Stimulated activated CD4-positive, alpha-beta T cell treated with anti-CD3 and anti-CD28 coated beads, Interleukin-1b, Interleukin-23, amount 100 ng/mL, for 1 hour (primary cell): Measurements from ENCODE around the gene ZNF273.
A peak's percentile ranks its signal among the peaks of the same experiment; 100 is the strongest.
"Not testable (repeated sequence)": the region's sequence is repeated elsewhere in the genome, so short reads cannot be mapped to it uniquely, and the experiment has no call there.

Source experiments
- DNase-seq, 2 donors: peaks; one replicate each; pipeline ENCODE4 v3.0.0-alpha.2; 2020; ENCODE audit warnings: low read depth in 2 of 2

The ZNF273 gene

DNA sequence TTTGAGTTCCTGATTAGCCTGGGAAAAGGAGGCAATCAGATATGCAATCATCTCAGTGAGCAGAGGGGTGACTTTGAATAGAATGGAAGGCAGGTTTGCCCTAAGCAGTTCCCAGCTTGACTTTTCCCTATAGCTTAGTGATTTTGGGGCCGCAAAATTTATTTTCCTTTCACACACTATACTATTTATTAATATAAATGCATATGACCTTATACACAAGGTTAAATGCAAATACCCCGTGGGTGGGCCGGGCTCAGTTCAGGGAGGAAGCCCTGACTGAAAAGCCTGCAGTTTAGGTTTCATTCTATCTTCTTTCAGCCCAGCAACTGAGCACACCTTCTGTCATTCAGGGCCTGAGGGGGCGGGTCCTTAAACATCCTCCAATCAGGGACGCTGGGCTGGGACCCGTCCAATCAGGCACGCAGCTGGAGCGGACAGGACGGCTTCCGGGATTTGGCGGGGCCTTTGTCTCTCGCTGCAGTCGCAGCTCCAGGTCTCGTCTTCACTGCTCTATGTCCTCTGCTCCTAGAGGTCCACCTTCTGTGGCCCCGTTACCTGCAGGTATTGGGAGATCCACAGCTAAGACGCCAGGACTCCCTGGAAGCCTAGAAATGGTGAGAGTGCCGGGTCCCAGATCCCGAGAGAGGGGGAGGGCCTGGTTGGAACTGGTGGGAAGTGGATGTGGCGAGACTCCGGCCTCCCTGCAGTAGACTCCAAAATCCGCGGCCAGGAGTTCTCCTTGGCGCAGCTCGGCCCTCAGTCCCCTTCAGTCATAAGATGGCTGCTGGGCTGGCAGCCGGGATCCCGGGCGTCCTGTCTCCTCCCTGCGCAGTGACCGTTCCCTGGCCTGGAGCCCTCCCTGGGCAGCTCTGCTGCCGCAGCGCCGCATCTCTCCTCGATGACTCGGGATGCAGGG is at the start of gene ZNF273:
ZNF273 (plus strand) TSS at position 468 of the 916 bp plus-strand sequence; CDS start at position 513, 45 bp downstream.
- DNase-seq = peak; percentile 64 to 80

DNA sequence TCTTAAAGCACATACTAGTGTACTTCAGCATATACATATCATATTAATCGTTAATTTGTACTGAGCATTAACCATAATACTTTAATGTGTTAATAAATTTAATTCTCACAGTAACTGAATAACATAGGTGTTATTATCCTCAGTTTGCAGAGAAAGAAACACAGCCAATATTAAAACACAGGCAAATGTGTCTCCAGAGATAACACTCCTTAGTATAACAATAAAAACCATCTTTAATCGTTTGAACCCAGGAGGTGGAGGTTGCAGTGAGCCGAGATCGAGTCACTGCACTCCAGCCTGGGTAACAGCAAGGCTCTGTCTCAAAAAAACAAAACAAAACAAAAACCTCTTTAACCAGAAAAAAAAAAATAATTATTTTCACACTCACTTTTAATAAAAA is 49.4 kb upstream of the ZNF273 start:
- no peak for DNase-seq

DNA sequence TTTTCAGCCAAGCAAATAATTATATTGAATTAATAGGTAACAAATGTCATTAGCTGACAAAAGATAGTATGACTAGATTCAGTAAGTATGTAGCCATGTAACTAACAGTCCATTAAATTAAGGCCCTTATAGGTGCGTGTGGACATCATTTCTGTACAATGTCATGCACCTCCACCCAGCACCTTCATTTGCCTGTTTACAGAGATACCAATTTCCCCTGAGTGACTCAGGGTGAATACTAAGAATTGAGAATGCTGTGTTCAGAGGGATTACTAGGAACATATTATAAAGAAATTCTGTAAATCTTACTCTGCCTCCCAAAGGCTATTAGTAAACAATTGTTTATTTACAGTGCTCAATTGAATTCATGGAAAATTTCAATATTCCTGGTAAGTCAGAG is 48.1 kb upstream of the ZNF273 start:
- DNase-seq = no peak

DNA sequence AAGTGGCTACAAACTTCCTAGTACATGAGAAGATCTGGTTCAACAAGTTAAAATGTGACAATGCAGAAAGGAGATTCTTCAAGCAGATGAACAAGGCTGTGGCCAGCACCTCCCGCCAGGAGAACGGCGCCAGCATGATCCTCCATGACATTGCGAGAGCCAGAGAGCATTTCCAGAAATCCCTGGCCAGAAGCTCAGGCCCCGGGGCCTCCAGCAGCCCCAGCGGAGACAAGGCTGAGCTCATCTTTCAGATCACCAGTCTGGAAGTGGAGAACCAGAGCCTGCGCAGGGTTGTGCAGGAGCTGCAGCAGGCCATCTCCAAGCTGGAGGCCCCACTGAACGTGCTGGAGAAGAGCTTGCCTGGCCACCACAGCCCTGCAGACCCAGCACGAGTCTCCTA is 40.1 kb upstream of the ZNF273 start:
- DNase-seq = no peak

DNA sequence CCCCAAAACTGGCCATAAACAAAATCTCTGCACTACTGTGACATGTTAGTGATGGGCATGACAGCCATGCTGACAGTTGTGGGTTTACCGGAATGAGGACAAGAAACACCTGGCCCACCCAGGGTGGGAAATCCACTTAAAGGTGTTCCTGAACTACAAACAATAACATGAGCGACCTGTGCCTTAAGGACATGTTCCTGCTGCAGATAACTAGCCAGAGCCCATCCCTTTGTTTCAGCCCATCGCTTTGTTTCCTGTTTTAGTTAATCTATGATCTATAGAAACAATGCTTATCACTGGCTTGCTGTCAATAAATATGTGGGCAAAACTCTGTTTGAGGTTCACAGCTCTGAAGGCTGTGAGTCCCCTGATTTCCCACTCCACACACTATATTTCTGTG is 39.5 kb upstream of the ZNF273 start:
- not testable (repeated sequence) for DNase-seq

DNA sequence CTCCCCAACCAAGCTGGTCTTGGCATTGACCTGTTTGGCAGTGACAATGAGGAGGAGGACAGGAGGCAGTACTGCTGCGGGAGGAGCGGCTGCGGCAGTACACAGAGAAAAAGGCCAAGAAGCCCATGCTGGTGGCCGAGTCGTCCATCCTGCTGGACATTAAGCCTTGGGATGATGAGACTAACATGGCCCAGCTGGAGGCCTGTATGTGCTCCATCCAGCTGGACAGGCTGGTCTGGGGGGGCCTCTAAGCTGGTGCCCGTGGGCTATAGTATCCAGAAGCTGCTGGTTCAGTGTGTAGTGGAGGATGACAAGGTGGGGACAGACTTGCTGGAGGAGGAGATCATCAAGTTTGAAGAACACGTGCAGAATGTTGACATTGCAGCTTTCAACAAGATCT is 39.1 kb upstream of the ZNF273 start:
- DNase-seq = no peak

DNA sequence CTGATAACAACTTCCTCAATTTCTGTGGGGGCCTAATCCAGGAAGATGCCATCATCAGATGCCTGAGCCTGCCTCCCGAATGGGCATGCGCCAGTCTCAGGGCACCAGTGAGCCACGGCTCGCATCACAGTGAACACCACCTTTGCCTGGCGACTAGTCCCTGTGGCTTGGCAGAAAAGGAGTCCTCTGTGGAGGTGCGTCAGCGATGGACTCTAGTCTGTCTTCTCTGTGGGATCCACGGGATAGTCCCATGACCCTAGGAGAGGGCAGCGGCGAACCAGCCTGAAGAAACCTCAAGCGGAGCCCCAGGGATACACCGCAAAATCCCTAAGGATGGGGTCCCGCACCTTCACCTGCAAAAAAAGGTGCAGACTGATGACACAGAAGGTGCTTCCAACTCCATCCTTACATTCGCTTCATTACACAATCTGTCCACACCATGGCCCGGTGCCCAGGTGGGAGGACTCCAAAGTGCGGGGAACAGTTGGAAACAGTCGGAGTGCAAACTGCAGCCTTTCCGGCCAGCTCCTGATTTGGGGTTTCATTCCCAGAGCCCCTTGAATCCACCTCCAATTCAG is 35.1 kb upstream of the ZNF273 start:
- no peak for DNase-seq

DNA sequence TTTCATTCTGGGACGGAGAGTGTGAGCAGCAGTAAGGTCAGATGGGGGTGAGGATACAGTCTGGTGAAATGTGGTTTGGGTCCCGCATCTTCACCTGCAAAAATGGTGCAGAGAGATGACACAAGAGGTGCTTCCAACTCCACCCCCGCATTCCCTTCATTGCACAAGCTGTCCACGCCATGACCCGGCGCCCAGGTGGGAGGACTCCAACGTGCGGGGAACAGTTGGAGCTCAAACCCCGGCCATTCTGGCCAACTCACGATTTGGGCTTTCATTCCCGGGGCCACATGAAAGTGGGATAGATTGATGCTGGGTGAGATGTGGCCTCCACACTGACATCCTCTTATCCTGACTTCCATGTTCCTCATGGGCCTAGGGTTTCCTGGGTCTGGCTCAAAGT is 34.6 kb upstream of the ZNF273 start:
- no peak for DNase-seq

DNA sequence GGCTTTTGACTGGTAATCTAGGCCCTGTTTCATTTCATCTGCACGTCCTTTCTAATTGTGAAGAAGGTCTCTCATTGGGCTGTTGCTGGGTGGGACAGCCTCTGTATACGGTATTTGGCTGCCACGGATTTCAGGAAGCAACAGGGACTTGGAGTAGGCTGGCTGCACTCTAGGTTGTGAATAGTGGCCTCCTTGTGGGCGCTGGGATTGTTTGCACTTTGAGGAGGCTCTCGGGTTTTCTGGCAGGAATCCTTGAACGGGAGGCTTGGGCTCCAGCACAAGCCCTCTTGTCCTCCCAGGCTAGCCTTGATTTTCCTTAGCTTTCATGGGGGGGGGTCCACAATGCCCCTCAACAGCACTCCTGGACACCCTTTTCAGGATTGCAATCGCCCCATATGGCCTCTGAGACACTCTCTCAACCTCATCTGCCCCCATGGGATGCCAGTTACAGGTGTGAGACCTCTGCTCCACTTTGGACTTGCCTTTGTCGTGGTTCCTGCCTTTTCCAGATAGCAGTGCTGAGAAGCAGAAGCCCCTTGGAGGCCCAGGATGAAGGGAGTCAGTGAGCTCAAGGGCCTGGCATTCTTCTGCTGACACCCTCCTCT is 33.9 kb upstream of the ZNF273 start:
- no peak for DNase-seq

DNA sequence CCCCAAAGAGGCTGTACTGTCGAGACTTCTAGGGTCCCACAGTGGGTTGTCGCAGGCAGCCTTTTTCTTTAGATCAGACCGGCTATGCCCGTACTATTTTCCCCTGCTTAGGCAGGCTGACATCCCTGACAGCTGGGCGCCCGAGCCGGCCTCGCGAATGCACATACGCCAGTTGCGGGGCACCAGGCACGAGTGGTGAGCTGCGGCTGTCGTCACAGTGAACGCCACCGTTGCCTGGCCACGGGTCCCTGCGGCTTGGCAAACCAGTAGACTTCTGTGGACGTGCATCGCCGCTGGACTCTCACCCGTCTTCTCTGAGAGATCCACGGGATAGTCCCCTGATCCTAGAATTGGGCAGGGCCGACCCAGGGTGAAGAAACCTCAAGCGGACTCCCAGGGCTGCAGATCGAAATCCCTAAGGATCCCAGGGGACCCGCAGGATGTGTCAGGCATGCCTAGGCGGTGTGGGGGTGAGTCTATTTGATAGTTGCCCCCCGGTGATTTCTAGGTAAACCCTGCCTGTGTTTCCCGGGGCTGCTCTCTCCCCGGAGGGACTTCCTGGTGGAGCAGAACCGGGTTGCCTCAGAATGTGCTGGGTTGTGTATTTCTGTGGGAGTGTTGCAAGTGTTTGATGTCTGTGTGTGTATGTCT is 33.0 kb upstream of the ZNF273 start:
- no peak for DNase-seq

DNA sequence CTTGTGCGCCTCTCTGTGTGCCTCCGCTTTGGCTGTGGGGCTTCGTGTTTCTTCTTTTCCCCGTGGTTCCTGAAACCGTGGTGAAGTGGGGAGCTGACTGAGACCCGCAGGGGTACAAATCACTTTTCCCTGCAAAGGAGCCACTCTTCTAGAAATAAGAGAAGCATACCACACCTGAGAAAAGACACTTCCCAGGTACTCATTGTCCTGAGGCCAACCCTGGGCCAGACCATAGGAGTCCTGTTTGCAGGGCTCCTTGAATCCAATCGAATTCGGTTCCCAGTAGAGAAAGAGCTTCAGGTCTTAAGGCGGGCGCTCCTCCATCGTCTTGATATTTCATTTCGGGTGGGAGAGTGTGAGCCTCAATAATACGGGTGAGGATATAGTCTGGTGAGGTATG is 32.4 kb upstream of the ZNF273 start:
- DNase-seq = no peak

DNA sequence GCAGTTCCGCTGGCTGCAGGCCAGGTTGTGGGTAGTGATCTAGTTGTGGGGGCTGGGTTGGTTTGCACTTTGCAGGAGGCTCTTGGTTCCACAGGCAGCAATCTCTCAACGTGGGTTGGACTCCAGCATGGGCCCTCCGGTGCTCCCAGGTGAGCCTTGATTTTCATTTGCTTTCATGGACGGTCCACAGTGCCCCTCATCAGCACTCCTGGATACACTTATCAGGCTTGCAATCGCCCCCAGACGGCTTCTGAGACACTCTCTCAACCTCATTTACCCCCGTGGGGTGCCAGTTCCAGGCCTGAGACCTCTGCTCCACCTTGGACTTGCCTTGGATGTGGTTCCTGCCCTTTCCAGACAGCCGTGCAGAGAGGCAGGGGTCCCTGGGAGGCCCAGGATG is 31.3 kb upstream of the ZNF273 start:
- DNase-seq = no peak

DNA sequence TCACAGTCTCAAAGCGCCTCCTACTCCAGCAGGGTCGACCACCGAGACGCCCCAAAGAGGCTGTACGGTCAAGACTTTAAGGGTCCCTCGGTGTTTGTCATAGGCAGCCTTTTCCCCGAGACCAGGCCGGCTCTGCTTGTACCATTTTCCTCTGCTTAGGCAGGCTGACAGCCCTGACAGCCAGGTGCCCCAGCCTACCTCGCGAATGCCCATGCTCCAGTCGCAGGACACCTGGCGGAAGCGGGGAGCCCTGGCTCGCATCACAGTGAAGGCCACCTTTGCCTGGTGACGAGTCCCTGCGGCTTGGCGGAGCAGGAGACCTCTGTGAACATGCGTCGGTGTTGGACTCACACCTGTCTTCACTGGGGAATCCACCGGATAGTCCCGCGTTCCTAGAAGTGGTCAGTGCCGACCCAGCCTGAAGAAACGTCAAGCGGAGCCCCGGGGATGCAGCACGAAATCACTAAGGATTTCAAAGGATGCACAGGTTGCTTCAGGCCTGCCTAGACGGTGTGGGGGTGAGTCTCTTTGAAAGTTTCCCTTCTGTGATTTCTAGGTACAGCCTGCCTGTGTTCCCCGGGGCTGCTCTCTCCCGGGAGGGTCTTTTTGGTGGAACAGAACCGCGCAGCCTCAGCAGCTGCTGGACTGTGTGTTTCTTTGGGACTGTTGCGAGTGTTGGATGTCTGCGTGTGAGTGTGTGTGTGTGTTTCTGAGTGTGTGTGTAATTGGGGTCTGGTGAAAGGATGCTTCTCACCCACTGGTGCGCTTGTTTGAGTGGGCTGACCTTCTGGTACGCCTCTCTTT is 30.5 kb upstream of the ZNF273 start:
- no peak for DNase-seq

DNA sequence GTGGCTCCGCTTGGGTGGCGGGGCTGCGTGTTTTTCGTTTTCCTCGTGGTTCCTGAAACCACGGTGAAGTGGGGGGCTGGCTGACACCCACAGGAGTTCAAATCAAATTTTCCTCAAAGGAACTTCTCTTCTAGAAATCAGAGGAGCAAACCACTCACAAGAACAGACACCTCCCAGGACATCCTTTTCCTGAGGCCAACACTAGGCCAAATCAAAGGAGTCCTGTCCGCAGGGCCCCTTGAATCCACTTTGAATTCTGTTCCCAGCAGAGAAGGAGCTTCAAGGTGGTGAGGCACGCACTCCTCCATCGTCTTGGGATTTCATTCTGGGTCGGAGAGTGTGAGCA is 29.9 kb upstream of the ZNF273 start:
- DNase-seq = no peak

DNA sequence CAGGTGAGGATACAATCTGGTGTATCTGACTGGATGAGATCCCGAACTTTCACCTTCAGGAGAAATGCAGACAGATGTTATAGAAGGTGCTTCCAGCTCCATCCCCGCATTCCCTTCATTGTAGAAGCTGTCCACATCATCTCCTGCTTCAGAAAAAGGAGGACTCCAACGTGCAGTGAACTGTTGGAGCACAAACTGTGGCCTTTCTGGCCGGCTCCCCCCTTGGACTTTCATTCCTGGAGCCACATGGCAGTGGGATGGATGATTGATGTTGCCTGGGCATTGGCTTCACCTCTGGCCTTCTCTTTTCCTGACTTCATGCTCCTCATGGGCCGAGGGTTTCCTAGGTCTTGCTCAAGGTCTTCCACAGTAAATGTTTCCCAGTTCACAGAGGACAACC is 29.6 kb upstream of the ZNF273 start:
- DNase-seq = no peak

DNA sequence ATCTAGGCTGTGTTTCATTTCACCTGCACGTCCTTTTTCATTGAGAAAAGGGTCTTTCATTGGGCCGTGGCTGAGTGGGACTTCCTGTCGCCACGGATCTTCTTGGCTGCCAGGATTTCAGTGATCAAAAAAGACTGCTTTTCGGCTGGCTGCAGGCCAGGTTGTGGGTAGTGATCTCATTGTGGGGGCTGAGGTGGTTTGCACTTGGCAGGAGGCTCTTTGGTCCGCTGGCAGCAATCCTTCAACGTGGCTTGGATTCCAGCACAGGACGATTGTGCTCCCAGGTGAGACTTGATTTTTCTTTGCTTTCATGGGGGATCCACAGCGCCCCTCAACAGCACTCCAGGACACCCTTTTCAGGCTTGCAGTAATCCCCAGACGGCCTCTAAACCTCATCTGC is 29.0 kb upstream of the ZNF273 start:
- DNase-seq = no peak

DNA sequence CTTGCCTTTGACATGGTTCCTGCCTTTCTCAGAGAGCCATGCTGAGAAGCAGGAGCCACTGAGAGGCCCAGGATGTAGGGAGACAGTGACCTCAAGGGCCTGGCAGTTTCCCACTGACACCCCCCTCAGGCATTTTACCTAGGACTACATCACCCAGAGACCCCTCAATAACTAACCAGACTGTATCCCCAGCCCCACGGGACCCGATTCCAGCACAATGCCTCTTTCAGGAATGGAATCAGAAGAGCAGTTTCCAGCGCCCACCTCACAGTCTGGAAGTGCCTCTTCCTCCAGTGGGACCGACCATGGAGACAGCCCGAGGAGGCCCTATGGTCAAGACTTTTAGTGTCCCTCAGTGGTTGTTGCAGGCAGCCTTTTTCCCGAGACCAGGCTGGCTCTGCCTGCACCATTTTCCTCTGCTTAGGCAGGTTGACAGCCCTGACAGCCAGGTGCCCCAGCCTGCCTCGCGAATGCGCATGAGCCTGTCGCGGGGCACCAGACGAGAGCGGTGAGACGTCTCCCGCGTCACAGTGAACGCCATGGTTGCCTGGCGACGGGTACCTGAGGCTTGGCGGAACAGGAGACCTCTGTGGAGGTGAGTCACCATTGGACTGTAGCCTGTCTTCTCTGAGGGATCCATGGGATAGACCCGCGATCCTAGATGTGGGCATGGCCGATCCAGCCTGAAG is 28.4 kb upstream of the ZNF273 start:
- no peak for DNase-seq

DNA sequence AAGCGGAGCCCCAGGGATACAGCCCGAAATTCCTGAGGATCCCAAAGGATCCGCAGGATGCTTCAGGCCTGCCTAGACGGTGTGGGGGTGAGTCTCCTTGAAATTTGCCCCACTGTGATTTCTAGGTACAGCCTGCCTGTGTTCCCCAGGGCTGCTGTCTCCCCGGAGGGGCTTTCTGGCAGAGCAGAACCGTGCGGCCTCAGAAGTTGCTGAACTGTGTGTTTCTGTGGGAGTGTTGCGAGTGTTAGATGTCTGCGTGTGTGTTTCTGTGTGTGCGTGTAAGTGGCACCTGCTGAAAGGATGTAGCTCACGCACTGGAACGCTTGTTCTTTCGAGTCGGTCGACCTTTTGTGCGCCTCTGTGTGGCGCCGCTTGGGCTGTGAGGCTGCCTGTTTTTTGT is 27.8 kb upstream of the ZNF273 start:
- DNase-seq = no peak

DNA sequence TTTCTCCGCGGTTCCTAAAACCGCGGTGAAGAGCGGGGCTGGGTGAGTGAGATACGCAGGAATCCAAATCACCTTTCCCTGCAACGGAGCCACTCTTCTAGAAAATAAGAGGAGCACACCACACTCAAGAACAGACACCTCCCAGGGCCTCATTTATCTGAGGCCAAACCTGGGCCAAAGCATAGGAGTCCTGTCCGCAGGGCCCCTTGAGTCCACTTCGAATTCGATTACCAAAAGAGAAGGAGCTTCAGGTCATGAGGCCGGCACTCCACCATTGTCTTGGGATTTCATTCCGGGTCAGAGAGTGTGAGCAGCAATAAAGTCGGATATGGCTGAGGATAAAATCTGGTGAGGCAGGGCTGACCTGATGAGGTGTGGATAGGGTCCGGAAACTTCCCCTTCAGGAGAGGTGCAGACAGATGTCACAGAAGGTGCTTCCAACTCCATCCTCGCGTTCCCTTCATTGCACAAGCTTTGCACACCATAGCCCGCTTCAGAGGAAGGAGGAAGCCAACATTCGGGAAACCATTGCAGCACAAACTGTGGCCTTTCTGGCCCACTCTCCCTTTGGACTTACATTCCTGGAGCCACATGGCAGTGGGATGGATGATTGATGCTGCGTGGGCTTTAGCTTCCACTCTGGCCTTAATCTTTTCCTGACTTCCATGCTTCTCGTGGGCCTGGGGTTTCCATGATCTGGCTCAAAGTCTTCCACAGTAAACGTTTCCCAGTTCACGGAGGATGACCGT is 27.2 kb upstream of the ZNF273 start:
- DNase-seq = no peak
